ENCODE measurements around the gene UBE2J1. TPM values are rescaled to one million over a fixed set of nuclear protein-coding genes. Genes with fewer than 3 reads are reported as not detected.
"Not testable (repeated sequence)": the region's sequence is repeated elsewhere in the genome, so short reads cannot be mapped to it uniquely, and the experiment has no call there.

The UBE2J1 gene
- total RNA-seq, 6 donors from 2014 or later, result 16.5 to 55.5 (median 37.4) TPM

DNA sequence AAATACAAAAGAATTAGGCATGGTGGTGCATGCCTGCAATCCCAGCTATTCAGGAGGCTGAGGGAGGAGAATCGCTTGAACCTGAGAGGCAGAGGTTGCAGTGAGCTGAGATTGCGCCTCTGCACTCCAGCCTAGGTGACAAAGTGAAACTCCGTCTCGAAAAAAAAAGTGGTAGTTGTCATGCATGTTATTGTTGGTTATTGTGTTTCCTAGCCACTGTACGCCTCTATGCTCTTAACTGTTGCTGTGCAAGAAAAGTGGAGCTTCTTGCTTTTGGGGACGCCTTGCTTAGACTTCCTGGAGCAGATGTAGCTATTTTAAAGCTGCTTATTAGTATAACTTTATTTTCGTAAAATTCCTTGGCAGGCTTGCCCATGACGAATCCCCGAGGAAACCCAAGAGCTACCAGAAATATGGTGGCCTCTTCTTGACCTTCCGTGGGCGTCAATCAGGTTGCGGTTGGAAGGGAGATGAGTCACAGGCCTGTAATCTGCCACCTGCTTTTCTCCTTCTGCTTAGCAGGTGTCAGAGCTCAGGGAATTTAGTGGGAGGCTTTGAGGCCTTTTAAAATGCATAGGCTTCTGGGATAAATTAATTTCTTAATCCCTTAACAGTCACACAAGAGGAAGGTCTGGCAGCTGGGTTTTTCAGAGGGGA is 54.7 kb downstream of the UBE2J1 start:
- Histone ChIP-seq H3K27me3 (no peaks in the 10 kb centered on the region), H3K9me3 (no peaks in the 10 kb centered on the region), H3K27ac (no peak overlapping the region), H3K4me1 (peaks cover 0 to 12% (median 3%) of the 10 kb centered on the region in 4 donors), H3K4me3 (no peak overlapping the region), H3K36me3 (no peaks in the 10 kb centered on the region)
- peak; percentile 78 to 82 for ATAC-seq (ENCODE audit: low FRiP score in 2 of 2)
- 36 to 71% methylated on average over 12 of the region's 12 CpGs for WGBS, 2 donors
- DNase-seq, result no peak
- TF ChIP-seq POLR2A (IDR thresholded peaks at IDR 0.05) (no peak), EP300 (IDR thresholded peaks at IDR 0.05) (no peak), POLR2AphosphoS5 (IDR thresholded peaks at IDR 0.05) (no peak)
- TF ChIP-seq, protein P1, sequence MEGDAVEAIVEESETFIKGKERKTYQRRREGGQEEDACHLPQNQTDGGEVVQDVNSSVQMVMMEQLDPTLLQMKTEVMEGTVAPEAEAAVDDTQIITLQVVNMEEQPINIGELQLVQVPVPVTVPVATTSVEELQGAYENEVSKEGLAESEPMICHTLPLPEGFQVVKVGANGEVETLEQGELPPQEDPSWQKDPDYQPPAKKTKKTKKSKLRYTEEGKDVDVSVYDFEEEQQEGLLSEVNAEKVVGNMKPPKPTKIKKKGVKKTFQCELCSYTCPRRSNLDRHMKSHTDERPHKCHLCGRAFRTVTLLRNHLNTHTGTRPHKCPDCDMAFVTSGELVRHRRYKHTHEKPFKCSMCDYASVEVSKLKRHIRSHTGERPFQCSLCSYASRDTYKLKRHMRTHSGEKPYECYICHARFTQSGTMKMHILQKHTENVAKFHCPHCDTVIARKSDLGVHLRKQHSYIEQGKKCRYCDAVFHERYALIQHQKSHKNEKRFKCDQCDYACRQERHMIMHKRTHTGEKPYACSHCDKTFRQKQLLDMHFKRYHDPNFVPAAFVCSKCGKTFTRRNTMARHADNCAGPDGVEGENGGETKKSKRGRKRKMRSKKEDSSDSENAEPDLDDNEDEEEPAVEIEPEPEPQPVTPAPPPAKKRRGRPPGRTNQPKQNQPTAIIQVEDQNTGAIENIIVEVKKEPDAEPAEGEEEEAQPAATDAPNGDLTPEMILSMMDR (IDR thresholded peaks at IDR 0.05), result no peak

DNA sequence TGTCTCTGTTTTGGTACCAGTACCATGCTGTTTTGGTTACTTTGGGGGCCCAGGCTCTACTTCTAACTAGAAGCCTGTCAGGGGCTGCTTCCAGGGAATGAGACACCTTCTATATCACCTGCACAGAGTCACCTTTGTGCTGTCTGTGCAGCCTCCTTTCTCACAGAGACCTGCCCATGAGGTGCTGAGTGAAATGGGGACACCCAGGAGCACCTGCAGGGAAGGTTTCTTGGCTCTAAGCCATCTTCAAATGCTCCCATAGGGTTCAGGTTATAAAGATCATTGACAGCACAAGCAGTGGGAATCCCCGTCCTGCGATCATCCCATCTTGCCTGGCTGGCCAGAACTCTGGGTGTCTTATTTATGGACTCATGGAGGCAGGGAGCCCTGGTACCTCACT is 56.5 kb downstream of the UBE2J1 start:
- 97 to 100% methylated on average over 2 of the region's 2 CpGs for WGBS, 2 donors
- no peak overlapping the region for H3K27ac ChIP-seq
- no peaks in the 10 kb centered on the region for H3K9me3 ChIP-seq
- TF ChIP-seq POLR2A (IDR thresholded peaks at IDR 0.05) (no peak), EP300 (IDR thresholded peaks at IDR 0.05) (no peak), POLR2AphosphoS5 (IDR thresholded peaks at IDR 0.05) (no peak)
- TF ChIP-seq, protein P1 (IDR thresholded peaks at IDR 0.05), result no peak
- no peaks in the 10 kb centered on the region for H3K36me3 ChIP-seq
- no peak for ATAC-seq (ENCODE audit: low FRiP score in 2 of 2)
- peaks cover 0 to 12% (median 3%) of the 10 kb centered on the region in 4 donors for H3K4me1 ChIP-seq
- DNase-seq, result no peak
- H3K27me3 ChIP-seq, result no peaks in the 10 kb centered on the region
- H3K4me3 ChIP-seq, result no peak overlapping the region

DNA sequence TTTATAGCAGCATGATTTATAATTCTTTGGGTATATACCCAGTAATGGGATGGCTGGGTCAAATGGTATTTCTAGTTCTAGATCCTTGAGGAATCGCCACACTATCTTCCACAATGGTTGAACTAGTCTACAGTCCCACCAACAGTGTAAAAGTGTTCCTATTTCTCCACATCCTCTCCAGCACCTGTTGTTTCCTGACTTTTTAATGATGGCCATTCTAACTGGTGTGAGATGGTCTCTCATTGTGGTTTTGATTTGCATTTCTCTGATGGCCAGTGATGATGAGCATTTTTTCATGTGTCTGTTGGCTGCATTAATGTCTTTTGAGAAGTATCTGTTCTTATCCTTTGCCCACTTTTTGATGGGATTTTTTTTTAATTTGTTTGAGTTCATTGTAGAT is 57.4 kb downstream of the UBE2J1 start:
- not testable (repeated sequence) for DNase-seq

DNA sequence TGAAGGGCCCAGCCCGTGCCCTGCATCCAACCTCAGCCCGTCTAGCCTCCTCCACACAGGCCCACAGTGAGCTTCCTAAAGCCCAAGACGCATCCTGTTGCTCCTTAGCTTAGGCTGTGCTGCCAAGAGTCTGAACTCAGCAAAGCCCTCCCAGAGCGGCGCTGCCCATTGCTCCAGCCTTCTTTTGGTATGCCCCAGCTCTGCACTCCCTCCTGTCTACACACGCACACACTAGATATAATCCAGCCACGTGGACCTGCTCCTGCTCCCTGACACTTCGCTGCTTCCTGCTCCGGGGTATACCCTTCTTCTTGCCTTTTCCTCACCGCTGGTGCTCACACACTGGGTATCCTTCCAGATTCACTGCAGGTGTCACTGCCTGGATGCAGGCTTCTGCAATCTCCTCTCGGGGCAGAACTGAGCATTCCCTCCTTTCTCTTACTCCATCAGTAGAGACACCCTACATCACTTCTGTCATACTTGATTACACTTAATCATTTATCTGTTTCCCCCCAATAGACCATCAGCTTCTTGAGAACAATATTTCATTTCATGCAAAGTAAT is 61.2 kb downstream of the UBE2J1 start:
- WGBS, 2 donors, result 90 to 91% methylated on average over 11 of the region's 11 CpGs
- Histone ChIP-seq H3K27ac (no peak overlapping the region), H3K4me3 (no peak overlapping the region), H3K9me3 (no peaks in the 10 kb centered on the region), H3K27me3 (no peaks in the 10 kb centered on the region), H3K4me1 (no peaks in the 10 kb centered on the region), H3K36me3 (no peaks in the 10 kb centered on the region)
- TF ChIP-seq POLR2A (IDR thresholded peaks at IDR 0.05) (no peak), EP300 (IDR thresholded peaks at IDR 0.05) (no peak), POLR2AphosphoS5 (IDR thresholded peaks at IDR 0.05) (no peak)
- TF ChIP-seq, protein P1 (IDR thresholded peaks at IDR 0.05), result no peak
- ATAC-seq (ENCODE audit: low FRiP score in 2 of 2) (no peak), DNase-seq (no peak)

More for the DNA sequence above, 57.4 kb downstream of the UBE2J1 start:
- not testable (repeated sequence) for H3K27ac ChIP-seq; ATAC-seq (ENCODE audit: low FRiP score in 2 of 2); H3K4me3 ChIP-seq; H3K27me3 ChIP-seq; H3K36me3 ChIP-seq; H3K9me3 ChIP-seq
- WGBS, 2 donors, result 89 to 92% methylated on average over 1 of the region's 1 CpG
- peaks cover 0 to 12% (median 3%) of the 10 kb centered on the region in 4 donors for H3K4me1 ChIP-seq

DNA sequence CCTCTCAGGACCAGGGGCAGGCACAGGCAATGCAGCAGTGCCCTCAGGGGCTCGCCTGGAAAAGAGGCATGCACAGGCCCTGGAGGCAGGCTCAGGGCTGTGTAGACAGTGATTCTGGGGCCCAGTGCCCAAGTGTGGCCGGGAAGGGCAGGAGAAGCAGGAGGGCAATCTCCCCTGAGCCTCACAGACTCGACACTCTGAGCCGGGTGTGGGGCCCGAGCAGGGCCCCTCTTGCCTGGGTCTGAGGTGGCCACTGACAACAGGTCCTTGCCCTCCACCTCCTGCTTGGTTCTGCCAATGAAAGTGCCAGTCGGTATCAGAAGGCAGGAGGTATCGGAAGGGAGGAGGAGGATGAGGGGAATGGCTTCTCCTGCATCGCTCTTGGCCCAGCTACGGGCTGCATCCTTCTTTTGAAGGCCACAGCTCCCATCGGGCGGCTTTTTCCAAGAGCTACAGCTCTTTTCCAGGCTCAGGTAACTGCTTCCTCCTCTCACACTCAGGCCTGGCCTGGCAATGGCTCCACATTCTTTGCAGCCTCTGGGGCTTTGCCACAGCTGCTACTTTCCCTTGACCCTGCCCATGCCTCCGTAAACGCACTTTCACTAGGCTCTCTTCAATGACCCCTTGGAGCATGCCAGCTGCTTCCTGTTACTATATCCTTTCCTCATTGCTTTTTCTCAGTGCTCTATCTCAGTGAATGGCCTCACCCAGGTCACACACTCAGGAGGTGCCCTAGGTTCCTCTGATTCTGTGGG is 61.9 kb downstream of the UBE2J1 start:
- WGBS, 2 donors, result 85 to 94% methylated on average over 5 to 13 of the region's 13 CpGs
- TF ChIP-seq, protein P1 (IDR thresholded peaks at IDR 0.05), result no peak
- no peak for TF ChIP-seq POLR2A (IDR thresholded peaks at IDR 0.05)
- no peak for TF ChIP-seq EP300 (IDR thresholded peaks at IDR 0.05)
- peak in 1 of 2 donors; percentile 49 for ATAC-seq (ENCODE audit: low FRiP score in 2 of 2)
- no peaks in the 10 kb centered on the region for H3K9me3 ChIP-seq
- no peaks in the 10 kb centered on the region for H3K27me3 ChIP-seq
- H3K4me1 ChIP-seq, result no peaks in the 10 kb centered on the region
- no peak overlapping the region for H3K4me3 ChIP-seq
- H3K36me3 ChIP-seq, result no peaks in the 10 kb centered on the region
- DNase-seq, result peak in 1 of 2 donors; percentile 45
- no peak overlapping the region for H3K27ac ChIP-seq

Data from upper lobe of left lung (tissue), 6 donors.